Heart right ventricle (tissue), 16 donors: ENCODE measurements around the gene PIANP. TPM values are rescaled to one million over a fixed set of nuclear protein-coding genes. Genes with fewer than 3 reads are reported as not detected.

ENCODE experiments used
- ATAC-seq, 8 donors: fragments of 200-7000 bp; cut with Tn5 transposase; one replicate each; pipeline ENCODE4 v1.9.1; 2020; ENCODE audit warnings: mild to moderate bottlenecking in 8 of 8, moderate library complexity in 8 of 8, moderate number of reproducible peaks in 1 of 8
- DNase-seq, 2 donors: peaks; one replicate each; pipeline ENCODE4 v3.0.0-alpha.2; 2020
- H3K27ac ChIP-seq, 10 donors: fragments of 200-600 bp; sonication (generic) in 2 of 10; one replicate each; pipeline versions ENCODE4 v1.5.0 to v1.8.0; 2020 to 2022; ENCODE audit warnings: mild to moderate bottlenecking in 3 of 10
- H3K27me3 ChIP-seq, 7 donors: fragments of 200-600 bp; one replicate each; pipeline ENCODE4 v1.8.0; 2021 to 2022; ENCODE audit warnings: mild to moderate bottlenecking in 2 of 7
- H3K36me3 ChIP-seq, 9 donors: fragments of 200-600 bp; sonication (generic) in 1 of 9; one replicate each; pipeline versions ENCODE4 v1.5.0 to v1.8.0; 2020 to 2022; ENCODE audit warnings: mild to moderate bottlenecking in 2 of 9
- H3K4me1 ChIP-seq, 9 donors: fragments of 200-600 bp; sonication (generic) in 1 of 9; one replicate each; pipeline versions ENCODE4 v1.5.0 to v1.8.0; 2020 to 2022; ENCODE audit warnings: mild to moderate bottlenecking in 4 of 9
- H3K4me3 ChIP-seq, 10 donors: fragments of 200-600 bp; sonication (generic) in 2 of 10; one replicate each; pipeline versions ENCODE4 v1.5.0 to v1.8.0; 2020 to 2022; ENCODE audit warnings: mild to moderate bottlenecking in 7 of 10, moderate library complexity in 2 of 10
- H3K9me3 ChIP-seq, 11 donors: fragments of 200-600 bp in 10 of 11; sonication (generic) in 2 of 11; one replicate each; pipeline versions ENCODE4 v1.5.0 to v1.8.0; 2013 to 2022; ENCODE audit warnings: mild to moderate bottlenecking in 2 of 11, control low read depth in 1 of 11, moderate library complexity in 1 of 11
- WGBS, 2 donors: extraction: QIAGEN DNeasy Blood & Tissue Kit; methylation state at CpG; one replicate each; pipeline ENCODE4 v1.1.7; 2013; ENCODE audit warnings: inconsistent platforms in 1 of 2; 5-methylcytosine and 5-hydroxymethylcytosine counted together
- intact Hi-C, 10 donors: fragments of 100-400 bp; cut with DNase I; formaldehyde crosslinking; loops; one replicate each; pipeline versions ENCODE4 v1.11.1 to v1.14.2; 2022
- polyA plus RNA-seq, 2 donors: library from polyadenylated mRNA; stranded (reverse); fragments of 200-250 nt; gene quantifications; one replicate each; pipeline ENCODE4 v1.2.3, GENCODE V29; 2013
- total RNA-seq, 10 donors: library from RNA; stranded (reverse); fragmentation: NEBNext Ultra II Directional in 3 of 10; extraction: Animal tissue kit (Norgen Biotek cat#: 25700) in 3 of 10; gene quantifications; one replicate each; pipeline versions ENCODE4 v1.2.1 to v1.2.4, GENCODE V29; 2021 to 2023
- TF ChIP-seq, protein P1 (sequence below), 9 donors: fragments of 200-600 bp; sonication (generic) in 2 of 9; IDR thresholded peaks; one replicate each; pipeline versions ENCODE4 v1.5.0 to v1.8.0; 2021 to 2022; ENCODE audit warnings: antibody characterized with exemption in 9 of 9, mild to moderate bottlenecking in 5 of 9, moderate library complexity in 1 of 9
- donor health status: Arrhythmogenic right ventricular cardiomyopathy.
- donor health status: ischemic (EF 13 %, LVEDD 7.1; RV severe dilation, severe dysfunction).
- donor health status: healthy with polysubstance abuse.
- donor health status: DM: no; HTN: yes; CAD: no.
- donor health status: DM: no; HTN: no; CAD: no.
- donor health status: ischemic (EF 25% LVEDD 6.9; RV normal size, moderate dysfunction).
- donor health status: ischemic (EF 25% LVEDD 5.7; RV mildly dilated, moderate dysfunction).
- donor health status: healthy.
- donor health status: DM: yes; HTN: yes; CAD: no.
- donor health status: Ischemic cardiomyopathy.
- donor health status: ischemic (EF 35%, LVEDD 5.7; RV mildly dilated, moderate dysfunction).
- donor health status: nonischemic (EF 11% LVEDD 7.7; RV severe dilation, severe dysfunction).
- donor health status: DM: yes; HTN: yes; CAD: no.
- donor health status: PGD.
- donor health status: ischemic (EF 29% LVEDD 5.4; RV normal size, mild dysfunction).
- donor health status: nonischemic (EF 23%, LVEDD 6.1; RV moderate dilation, normal function).

The PIANP gene
- total and polyA plus RNA-seq, 12 donors: 0.12 to 0.58 (median 0.25) TPM; not detected in 6

DNA sequence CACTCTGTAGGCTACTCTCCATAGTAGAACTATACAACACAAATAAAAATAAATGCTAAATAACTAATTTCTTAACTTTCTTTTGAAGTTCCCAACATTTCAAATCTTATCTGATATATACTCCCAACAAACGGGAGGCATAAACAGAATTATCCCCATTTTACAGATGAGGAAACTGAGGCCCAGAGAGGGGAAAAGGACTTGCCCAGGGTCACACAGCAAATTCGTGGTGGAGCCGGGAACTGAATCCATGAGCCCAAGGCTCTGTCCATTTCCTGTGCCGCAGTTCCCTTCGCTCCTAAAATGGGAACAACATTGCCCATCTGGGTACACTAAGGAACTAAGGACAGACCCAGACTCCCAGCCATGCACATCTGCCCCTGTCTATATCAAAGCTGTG is 23.7 kb downstream of the PIANP start:
- Histone ChIP-seq H3K27ac (no peak overlapping the region), H3K4me1 (no peaks in the 10 kb centered on the region), H3K9me3 (no peaks in the 10 kb centered on the region), H3K36me3 (peaks cover 0 to 100% (median 64%) of the 10 kb centered on the region in 9 donors), H3K27me3 (no peaks in the 10 kb centered on the region), H3K4me3 (no peak overlapping the region)
- intact Hi-C loops: no loop called here
- ATAC-seq: no peak
- TF ChIP-seq, protein P1, sequence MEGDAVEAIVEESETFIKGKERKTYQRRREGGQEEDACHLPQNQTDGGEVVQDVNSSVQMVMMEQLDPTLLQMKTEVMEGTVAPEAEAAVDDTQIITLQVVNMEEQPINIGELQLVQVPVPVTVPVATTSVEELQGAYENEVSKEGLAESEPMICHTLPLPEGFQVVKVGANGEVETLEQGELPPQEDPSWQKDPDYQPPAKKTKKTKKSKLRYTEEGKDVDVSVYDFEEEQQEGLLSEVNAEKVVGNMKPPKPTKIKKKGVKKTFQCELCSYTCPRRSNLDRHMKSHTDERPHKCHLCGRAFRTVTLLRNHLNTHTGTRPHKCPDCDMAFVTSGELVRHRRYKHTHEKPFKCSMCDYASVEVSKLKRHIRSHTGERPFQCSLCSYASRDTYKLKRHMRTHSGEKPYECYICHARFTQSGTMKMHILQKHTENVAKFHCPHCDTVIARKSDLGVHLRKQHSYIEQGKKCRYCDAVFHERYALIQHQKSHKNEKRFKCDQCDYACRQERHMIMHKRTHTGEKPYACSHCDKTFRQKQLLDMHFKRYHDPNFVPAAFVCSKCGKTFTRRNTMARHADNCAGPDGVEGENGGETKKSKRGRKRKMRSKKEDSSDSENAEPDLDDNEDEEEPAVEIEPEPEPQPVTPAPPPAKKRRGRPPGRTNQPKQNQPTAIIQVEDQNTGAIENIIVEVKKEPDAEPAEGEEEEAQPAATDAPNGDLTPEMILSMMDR (IDR thresholded peaks at IDR 0.05): no peak
- no peak for DNase-seq
- 92 to 96% methylated on average over 5 of the region's 5 CpGs for WGBS, 2 donors

DNA sequence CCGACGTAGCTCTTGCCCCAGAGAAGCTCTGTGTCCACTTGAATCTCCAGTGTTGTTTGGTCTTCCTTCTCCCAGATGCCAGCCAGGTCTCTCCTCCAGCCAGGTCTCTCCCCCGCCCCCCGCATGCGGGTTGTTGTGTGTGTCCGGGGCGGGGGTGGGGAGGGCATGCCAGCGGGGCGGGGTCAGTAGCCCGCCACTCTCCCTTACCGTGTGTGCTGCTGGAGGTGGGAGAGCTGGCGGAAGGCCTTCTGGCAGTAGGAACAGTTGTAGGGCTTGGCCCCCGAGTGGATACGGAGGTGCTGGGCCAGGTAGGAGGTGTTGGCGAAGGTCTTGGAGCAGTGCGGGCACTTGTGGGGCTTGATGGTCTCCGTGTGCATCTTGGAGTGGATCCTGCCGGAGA is 28.5 kb downstream of the PIANP start:
- DNase-seq: no peak
- TF ChIP-seq, protein P1 (IDR thresholded peaks at IDR 0.05): no peak
- Histone ChIP-seq H3K27me3 (no peaks in the 10 kb centered on the region), H3K9me3 (no peaks in the 10 kb centered on the region), H3K4me3 (no peak overlapping the region), H3K36me3 (peaks cover 4 to 100% (median 84%) of the 10 kb centered on the region in 9 donors), H3K27ac (no peak overlapping the region), H3K4me1 (no peaks in the 10 kb centered on the region)
- ATAC-seq: peak in 3 of 8 donors; percentile 6 to 58 (median 22)
- intact Hi-C loops: no loop called here
- 89 to 90% methylated on average over 18 of the region's 18 CpGs for WGBS, 2 donors

DNA sequence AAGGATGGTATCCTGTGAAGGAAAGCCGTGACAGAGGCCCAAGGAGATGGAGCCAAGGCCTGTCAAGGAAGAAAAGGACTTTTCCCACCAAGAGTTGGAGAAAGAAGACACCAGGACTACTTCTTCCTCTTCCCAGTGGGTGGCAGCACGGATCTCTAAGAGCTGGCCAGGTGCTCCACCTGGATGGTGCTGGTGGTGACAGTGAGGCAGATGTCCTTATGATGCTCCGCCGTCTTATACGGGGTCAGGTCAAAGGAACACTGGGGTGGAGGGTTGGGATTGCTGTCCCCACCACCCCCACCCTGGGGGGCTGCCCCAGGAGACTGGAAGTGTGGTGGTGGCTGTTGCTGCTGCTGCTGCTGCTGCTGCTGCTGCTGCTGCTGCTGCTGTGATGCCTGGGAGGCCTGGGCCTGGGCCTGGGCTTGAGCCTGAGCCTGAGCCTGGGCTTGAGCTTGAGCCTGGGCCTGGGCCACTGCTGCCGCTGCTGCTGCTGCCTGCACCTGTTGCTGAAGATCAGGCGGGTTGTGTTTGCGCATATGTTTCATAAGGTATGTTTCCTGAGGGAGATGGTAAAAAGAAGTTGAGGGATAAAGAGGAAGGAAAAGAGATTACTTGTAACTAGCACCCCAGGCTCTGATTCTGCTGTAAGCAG is 32.9 kb downstream of the PIANP start:
- DNase-seq (no peak), ATAC-seq (no peak)
- Histone ChIP-seq H3K4me1 (peaks cover 0 to 10% (median 0%) of the 10 kb centered on the region in 9 donors), H3K9me3 (no peaks in the 10 kb centered on the region), H3K27me3 (no peaks in the 10 kb centered on the region), H3K36me3 (peaks cover 4 to 70% (median 59%) of the 10 kb centered on the region in 9 donors), H3K27ac (no peak overlapping the region), H3K4me3 (no peak overlapping the region)
- TF ChIP-seq, protein P1 (IDR thresholded peaks at IDR 0.05): no peak
- WGBS, 2 donors: 82 to 85% methylated on average over 8 of the region's 8 CpGs
- intact Hi-C loops: no loop called here

DNA sequence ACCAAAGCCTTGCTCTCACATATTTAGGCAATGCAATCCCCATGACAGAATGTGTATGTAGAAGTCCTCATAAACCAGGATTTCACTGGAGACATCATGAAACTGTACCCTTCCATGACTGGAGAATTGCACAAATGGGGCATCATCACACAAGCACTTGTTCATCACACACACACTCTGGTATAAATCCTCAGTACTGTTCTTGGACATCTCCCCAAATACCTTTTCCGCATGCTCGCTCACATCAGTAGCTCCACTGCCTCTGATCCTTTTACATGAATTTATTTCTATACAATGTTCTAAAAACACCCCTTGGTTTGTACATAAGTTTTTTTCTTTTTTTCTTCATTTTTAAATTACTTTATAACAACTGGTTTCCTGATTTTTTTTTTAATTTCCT is 34.4 kb downstream of the PIANP start:
- TF ChIP-seq, protein P1 (IDR thresholded peaks at IDR 0.05): no peak
- intact Hi-C loops: no loop called here
- peaks cover 0 to 23% (median 12%) of the 10 kb centered on the region in 9 donors for H3K4me1 ChIP-seq
- 97 to 100% methylated on average over 2 of the region's 2 CpGs for WGBS, 2 donors
- H3K27me3 ChIP-seq: no peaks in the 10 kb centered on the region
- H3K4me3 ChIP-seq: no peak overlapping the region
- no peak overlapping the region for H3K27ac ChIP-seq
- ATAC-seq: no peak
- H3K9me3 ChIP-seq: no peaks in the 10 kb centered on the region
- peaks cover 4 to 55% (median 46%) of the 10 kb centered on the region in 9 donors for H3K36me3 ChIP-seq
- no peak for DNase-seq
